ENCODE data around the gene SPTAN1. TPM values are rescaled to one million over a fixed set of nuclear protein-coding genes. Genes with fewer than 3 reads are reported as not detected.

SPTAN1 gene
- total RNA-seq, 1 donor from 2014 or later, result 376 TPM

DNA sequence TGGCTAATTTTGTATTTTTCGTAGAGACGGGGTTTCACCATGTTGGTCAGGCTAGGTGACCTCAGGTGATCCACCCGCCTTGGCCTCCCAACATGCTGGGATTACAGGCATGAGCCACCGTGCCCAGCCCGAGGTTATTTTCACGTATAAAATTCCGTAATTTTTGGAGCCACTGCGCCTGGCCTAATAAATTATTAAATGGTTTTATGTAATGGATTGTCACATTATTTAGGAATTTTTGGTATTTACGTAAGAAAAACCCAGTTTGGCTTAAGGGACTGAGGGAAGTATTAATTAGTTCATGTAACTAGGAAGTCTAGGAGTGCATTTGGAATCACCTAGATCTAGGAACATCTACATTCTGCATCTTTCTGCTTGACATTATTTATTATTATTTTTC lies 39.6 kb upstream of the SPTAN1 start:
- no peak overlapping the region for H3K27ac Mint-ChIP-seq (ENCODE audit: unreplicated experiment)
- no peaks in the 10 kb centered on the region for H3K9me3 Mint-ChIP-seq (ENCODE audit: low read depth)
- TF ChIP-seq, protein P1, sequence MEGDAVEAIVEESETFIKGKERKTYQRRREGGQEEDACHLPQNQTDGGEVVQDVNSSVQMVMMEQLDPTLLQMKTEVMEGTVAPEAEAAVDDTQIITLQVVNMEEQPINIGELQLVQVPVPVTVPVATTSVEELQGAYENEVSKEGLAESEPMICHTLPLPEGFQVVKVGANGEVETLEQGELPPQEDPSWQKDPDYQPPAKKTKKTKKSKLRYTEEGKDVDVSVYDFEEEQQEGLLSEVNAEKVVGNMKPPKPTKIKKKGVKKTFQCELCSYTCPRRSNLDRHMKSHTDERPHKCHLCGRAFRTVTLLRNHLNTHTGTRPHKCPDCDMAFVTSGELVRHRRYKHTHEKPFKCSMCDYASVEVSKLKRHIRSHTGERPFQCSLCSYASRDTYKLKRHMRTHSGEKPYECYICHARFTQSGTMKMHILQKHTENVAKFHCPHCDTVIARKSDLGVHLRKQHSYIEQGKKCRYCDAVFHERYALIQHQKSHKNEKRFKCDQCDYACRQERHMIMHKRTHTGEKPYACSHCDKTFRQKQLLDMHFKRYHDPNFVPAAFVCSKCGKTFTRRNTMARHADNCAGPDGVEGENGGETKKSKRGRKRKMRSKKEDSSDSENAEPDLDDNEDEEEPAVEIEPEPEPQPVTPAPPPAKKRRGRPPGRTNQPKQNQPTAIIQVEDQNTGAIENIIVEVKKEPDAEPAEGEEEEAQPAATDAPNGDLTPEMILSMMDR (IDR thresholded peaks at IDR 0.05), result no peak
- peaks cover 19% of the 10 kb centered on the region for H3K36me3 Mint-ChIP-seq (ENCODE audit: low read depth)
- H3K4me3 Mint-ChIP-seq (ENCODE audit: unreplicated experiment), result no peak overlapping the region
- no peaks in the 10 kb centered on the region for H3K4me1 Mint-ChIP-seq (ENCODE audit: low read depth)
- H3K27me3 Mint-ChIP-seq (ENCODE audit: low read depth), result no peaks in the 10 kb centered on the region
- DNase-seq (ENCODE audit: low spot score), result peak; percentile 35

DNA sequence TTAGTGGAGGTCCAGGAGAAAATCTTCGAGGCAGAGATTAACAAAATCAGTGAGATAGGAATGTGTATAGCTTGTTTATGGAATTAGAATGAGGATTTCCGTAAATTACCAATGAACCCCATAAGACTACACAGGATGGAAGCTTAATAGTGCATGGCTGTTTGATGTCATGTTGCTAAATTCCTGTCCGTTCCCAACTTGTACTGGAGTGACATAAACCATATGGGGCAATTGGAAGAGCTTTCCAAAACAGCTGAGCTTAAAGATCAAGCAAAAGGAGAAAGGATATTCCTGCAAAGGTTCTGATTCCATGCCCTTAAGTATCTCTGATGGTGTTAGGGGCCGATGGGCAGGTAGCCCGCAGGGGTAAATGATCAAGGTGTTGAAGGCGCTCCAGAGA lies 30.4 kb upstream of the SPTAN1 start:
- no peak overlapping the region for H3K27ac Mint-ChIP-seq (ENCODE audit: unreplicated experiment)
- H3K36me3 Mint-ChIP-seq (ENCODE audit: low read depth), result peaks cover 22% of the 10 kb centered on the region
- H3K27me3 Mint-ChIP-seq (ENCODE audit: low read depth), result no peaks in the 10 kb centered on the region
- H3K4me1 Mint-ChIP-seq (ENCODE audit: low read depth), result peaks cover 10% of the 10 kb centered on the region
- no peak overlapping the region for H3K4me3 Mint-ChIP-seq (ENCODE audit: unreplicated experiment)
- no peak for DNase-seq (ENCODE audit: low spot score)
- TF ChIP-seq, protein P1 (IDR thresholded peaks at IDR 0.05), result no peak
- no peaks in the 10 kb centered on the region for H3K9me3 Mint-ChIP-seq (ENCODE audit: low read depth)

DNA sequence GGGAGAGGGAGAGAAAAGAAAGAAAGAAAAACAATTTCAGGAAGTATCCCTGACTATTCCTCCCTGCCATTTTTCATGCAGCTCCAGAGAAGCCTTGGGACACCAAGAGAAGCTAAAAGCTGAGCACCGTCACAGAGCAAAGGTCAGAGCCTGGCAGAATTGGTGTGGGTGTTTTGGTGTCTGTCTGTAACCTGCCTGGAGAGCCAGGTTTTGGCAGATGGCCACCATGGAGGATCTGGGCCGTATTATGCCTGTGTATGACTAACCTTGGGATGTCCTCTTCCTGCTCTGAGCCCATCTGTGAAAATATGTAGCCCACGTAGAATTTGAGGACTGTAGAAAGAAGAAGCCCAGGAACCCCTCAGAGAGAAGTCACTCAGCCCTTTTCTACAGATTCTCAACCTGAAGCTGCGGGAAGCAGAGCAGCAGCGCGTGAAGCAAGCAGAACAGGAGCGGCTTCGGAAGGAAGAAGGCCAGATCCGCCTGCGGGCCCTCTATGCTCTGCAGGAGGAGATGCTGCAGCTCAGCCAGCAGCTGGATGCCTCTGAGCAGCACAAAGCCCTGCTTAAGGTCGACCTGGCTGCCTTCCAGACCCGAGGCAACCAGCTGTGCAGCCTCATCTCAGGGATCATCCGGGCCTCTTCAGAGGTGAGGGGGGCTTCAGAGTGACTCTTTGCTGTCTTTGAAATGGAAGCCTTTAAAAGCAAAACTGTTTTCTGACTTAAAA lies 29.0 kb upstream of the SPTAN1 start:
- Mint-ChIP-seq H3K27me3 (ENCODE audit: low read depth) (no peaks in the 10 kb centered on the region), H3K36me3 (ENCODE audit: low read depth) (peaks cover 17% of the 10 kb centered on the region), H3K4me3 (ENCODE audit: unreplicated experiment) (no peak overlapping the region), H3K9me3 (ENCODE audit: low read depth) (no peaks in the 10 kb centered on the region), H3K4me1 (ENCODE audit: low read depth) (peaks cover 10% of the 10 kb centered on the region), H3K27ac (ENCODE audit: unreplicated experiment) (peak overlapping the region; percentile 45)
- DNase-seq (ENCODE audit: low spot score), result no peak
- TF ChIP-seq, protein P1 (IDR thresholded peaks at IDR 0.05), result no peak

DNA sequence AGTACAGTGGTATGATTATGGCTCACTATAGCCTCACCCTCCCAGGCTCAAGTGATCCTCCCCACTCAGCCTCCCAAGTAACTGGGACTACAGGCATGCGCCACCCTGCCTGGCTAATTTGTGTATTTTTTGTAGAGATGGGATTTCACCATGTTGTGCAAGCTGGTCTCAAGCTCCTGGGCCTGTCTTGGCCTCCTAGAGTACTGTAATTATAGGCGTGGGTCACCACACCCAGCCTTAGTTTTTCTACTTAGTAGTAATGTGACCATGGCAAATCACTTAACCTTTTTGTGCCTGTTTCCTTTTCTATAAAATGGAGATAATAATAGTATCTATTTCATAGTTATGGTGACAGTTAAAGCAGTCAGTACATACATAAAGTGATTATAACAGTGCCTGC lies 25.7 kb upstream of the SPTAN1 start:
- Mint-ChIP-seq H3K36me3 (ENCODE audit: low read depth) (peaks cover 22% of the 10 kb centered on the region), H3K9me3 (ENCODE audit: low read depth) (no peaks in the 10 kb centered on the region), H3K4me1 (ENCODE audit: low read depth) (peaks cover 10% of the 10 kb centered on the region), H3K27me3 (ENCODE audit: low read depth) (no peaks in the 10 kb centered on the region), H3K27ac (ENCODE audit: unreplicated experiment) (no peak overlapping the region), H3K4me3 (ENCODE audit: unreplicated experiment) (no peak overlapping the region)
- no peak for DNase-seq (ENCODE audit: low spot score)
- TF ChIP-seq, protein P1 (IDR thresholded peaks at IDR 0.05), result no peak

DNA sequence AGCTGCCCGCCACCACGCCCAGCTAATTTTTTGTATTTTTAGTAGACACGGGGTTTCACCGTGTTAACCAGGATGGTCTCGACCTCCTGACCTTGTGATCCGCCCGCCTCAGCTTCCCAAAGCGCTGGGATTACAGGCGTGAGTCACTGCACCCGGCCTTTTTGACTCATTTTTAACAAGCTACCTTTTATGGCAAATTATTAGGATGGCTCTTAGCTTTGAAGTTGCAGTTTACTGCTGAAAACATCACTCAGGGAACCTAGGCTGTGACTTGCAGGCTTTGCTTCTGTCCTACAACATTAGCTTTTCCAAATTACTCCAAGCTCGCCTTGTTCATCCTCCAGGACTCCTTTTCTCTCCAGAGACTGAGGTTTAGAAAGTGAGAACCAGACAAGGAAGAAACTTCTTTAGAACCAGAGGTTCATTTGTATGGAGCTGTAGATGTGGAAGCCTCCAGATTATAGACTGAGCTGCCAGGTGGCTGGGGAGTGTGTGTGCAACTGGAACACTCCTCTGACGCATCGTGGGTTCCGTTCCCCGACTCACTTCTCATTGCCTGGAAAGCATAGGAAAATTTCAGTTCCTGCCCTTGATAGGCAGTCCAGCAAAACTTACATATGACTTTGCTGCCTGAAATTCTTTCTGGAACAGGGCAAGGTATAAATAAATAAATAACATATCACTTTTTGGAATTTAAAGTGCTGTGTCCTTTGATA lies 23.8 kb upstream of the SPTAN1 start:
- H3K27me3 Mint-ChIP-seq (ENCODE audit: low read depth), result no peaks in the 10 kb centered on the region
- H3K36me3 Mint-ChIP-seq (ENCODE audit: low read depth), result peaks cover 27% of the 10 kb centered on the region
- no peaks in the 10 kb centered on the region for H3K9me3 Mint-ChIP-seq (ENCODE audit: low read depth)
- DNase-seq (ENCODE audit: low spot score), result no peak
- TF ChIP-seq, protein P1 (IDR thresholded peaks at IDR 0.05), result no peak
- peaks cover 2% of the 10 kb centered on the region for H3K4me1 Mint-ChIP-seq (ENCODE audit: low read depth)
- no peak overlapping the region for H3K4me3 Mint-ChIP-seq (ENCODE audit: unreplicated experiment)
- H3K27ac Mint-ChIP-seq (ENCODE audit: unreplicated experiment), result no peak overlapping the region
